ENCODE results near the gene C2CD3. TPM values are rescaled to one million over a fixed set of nuclear protein-coding genes. Genes with fewer than 3 reads are reported as not detected.

The C2CD3 gene
- total RNA-seq, 1 donor from 2014 or later, result 36.8 TPM

- no peak overlapping the region for H3K27ac Mint-ChIP-seq
- TF ChIP-seq, protein P1, sequence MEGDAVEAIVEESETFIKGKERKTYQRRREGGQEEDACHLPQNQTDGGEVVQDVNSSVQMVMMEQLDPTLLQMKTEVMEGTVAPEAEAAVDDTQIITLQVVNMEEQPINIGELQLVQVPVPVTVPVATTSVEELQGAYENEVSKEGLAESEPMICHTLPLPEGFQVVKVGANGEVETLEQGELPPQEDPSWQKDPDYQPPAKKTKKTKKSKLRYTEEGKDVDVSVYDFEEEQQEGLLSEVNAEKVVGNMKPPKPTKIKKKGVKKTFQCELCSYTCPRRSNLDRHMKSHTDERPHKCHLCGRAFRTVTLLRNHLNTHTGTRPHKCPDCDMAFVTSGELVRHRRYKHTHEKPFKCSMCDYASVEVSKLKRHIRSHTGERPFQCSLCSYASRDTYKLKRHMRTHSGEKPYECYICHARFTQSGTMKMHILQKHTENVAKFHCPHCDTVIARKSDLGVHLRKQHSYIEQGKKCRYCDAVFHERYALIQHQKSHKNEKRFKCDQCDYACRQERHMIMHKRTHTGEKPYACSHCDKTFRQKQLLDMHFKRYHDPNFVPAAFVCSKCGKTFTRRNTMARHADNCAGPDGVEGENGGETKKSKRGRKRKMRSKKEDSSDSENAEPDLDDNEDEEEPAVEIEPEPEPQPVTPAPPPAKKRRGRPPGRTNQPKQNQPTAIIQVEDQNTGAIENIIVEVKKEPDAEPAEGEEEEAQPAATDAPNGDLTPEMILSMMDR (conservative IDR thresholded peaks at IDR 0.05), result no peak
- peaks cover 25% of the 10 kb centered on the region for H3K36me3 Mint-ChIP-seq
- no peak overlapping the region for H3K4me3 Mint-ChIP-seq
- H3K9me3 Mint-ChIP-seq, result no peaks in the 10 kb centered on the region
- H3K4me1 Mint-ChIP-seq (ENCODE audit: unreplicated experiment), result no peaks in the 10 kb centered on the region
- no peak for DNase-seq (ENCODE audit: extremely low spot score, unreplicated experiment)
- no peaks in the 10 kb centered on the region for H3K27me3 Mint-ChIP-seq
Observed at GRCh38 chr11:74035264-74035663, 135.5 kb downstream of the C2CD3 start.

DNA sequence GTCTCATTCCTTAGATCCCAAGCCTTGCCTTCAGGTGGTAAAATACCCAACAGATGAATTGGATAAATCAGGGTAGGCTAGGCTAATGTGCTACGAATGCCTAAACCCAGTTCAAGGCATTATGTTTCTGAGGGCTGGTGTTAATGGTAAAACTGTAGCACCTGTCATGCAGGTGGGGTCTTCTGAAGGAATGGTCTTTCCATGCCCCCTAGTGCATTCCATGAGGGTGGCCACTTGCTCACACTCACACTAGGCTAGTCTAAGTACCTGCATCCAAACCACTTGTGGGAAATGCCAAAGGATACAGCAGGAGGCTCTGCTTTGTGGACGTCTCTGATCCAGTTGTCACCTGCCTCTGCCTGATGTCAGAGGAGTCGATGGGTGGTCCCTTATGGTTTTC lies 137.8 kb downstream of the C2CD3 start:
- Mint-ChIP-seq H3K27me3 (no peaks in the 10 kb centered on the region), H3K27ac (no peak overlapping the region), H3K36me3 (peaks cover 25% of the 10 kb centered on the region), H3K4me3 (no peak overlapping the region), H3K4me1 (ENCODE audit: unreplicated experiment) (no peaks in the 10 kb centered on the region), H3K9me3 (no peaks in the 10 kb centered on the region)
- TF ChIP-seq, protein P1 (conservative IDR thresholded peaks at IDR 0.05), result no peak
- no peak for DNase-seq (ENCODE audit: extremely low spot score, unreplicated experiment)

- Mint-ChIP-seq H3K27ac (no peak overlapping the region), H3K9me3 (no peaks in the 10 kb centered on the region), H3K4me1 (ENCODE audit: unreplicated experiment) (no peaks in the 10 kb centered on the region), H3K36me3 (peaks cover 25% of the 10 kb centered on the region), H3K4me3 (no peak overlapping the region), H3K27me3 (no peaks in the 10 kb centered on the region)
- no peak for DNase-seq (ENCODE audit: extremely low spot score, unreplicated experiment)
- TF ChIP-seq, protein P1 (conservative IDR thresholded peaks at IDR 0.05), result no peak
Observed at GRCh38 chr11:74030723-74031676, 139.8 kb downstream of the C2CD3 start.

- H3K4me1 Mint-ChIP-seq (ENCODE audit: unreplicated experiment), result no peaks in the 10 kb centered on the region
- no peak for DNase-seq (ENCODE audit: extremely low spot score, unreplicated experiment)
- H3K9me3 Mint-ChIP-seq, result no peaks in the 10 kb centered on the region
- no peak overlapping the region for H3K4me3 Mint-ChIP-seq
- no peaks in the 10 kb centered on the region for H3K27me3 Mint-ChIP-seq
- H3K36me3 Mint-ChIP-seq, result peaks cover 21% of the 10 kb centered on the region
- TF ChIP-seq, protein P1 (conservative IDR thresholded peaks at IDR 0.05), result no peak
- no peak overlapping the region for H3K27ac Mint-ChIP-seq
Observed at GRCh38 chr11:74025467-74026166, 145.2 kb downstream of the C2CD3 start.

DNA sequence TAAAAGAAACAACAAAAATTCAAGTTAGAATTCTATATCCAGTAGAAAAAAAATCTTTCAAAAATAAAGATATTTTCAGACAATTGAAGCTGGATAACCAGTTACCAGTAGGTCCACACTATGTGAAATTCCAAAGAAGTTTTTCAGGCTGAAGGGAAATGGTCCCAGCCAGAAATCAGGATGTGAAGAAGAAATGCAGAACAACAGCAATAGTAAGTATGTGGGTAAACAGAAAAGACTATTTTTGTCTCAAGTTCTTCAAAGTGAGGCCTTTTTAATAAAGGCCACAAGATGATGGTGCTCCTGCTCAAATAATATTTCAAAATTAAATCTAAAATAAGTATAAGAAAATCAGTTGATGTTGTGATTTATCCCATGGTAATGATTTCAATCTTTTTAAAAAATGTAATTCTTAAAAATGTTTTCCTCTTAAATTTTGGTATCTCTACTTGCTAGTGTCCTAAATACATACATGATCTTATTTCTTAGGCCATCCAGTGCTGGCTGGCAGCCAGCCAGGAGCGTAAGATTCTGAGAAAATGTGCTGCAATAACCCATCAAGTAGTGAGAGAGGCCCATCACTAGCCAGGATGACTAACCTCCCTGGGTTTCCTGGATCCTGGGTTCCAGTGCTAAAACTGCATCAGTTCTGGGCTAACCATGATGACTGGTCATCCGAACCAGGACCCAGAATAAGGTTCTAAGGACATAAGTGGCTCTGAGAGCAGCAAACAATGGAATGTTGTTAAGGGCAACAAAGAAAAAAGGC lies 146.4 kb downstream of the C2CD3 start:
- no peaks in the 10 kb centered on the region for H3K9me3 Mint-ChIP-seq
- H3K27ac Mint-ChIP-seq, result no peak overlapping the region
- peaks cover 20% of the 10 kb centered on the region for H3K36me3 Mint-ChIP-seq
- H3K4me3 Mint-ChIP-seq, result no peak overlapping the region
- TF ChIP-seq, protein P1 (conservative IDR thresholded peaks at IDR 0.05), result no peak
- no peaks in the 10 kb centered on the region for H3K4me1 Mint-ChIP-seq (ENCODE audit: unreplicated experiment)
- DNase-seq (ENCODE audit: extremely low spot score, unreplicated experiment), result no peak
- no peaks in the 10 kb centered on the region for H3K27me3 Mint-ChIP-seq
